H9 (cell line): ENCODE results near the gene CIB4. TPM values are rescaled to one million over a fixed set of nuclear protein-coding genes. Genes with fewer than 3 reads are reported as not detected.

Experiments
- DNase-seq: peaks from one replicate; pipeline ENCODE4 v3.0.0-alpha.2; 2017
- H2AFZ ChIP-seq: one replicate; pipeline ENCODE4 v1.6.1; 2013; ENCODE audit warnings: mild to moderate bottlenecking, low read length, control low read depth, moderate library complexity
- H2AK5ac ChIP-seq: 2 replicates; pipeline ENCODE4 v1.6.1; 2013; ENCODE audit warnings: low read length, control low read depth, mixed read lengths; ENCODE audit not compliant: insufficient read length
- H2BK120ac ChIP-seq: one replicate; pipeline ENCODE4 v1.6.1; 2013; ENCODE audit warnings: low read depth, mild to moderate bottlenecking, low read length, control low read depth, inconsistent platforms; ENCODE audit not compliant: poor library complexity, severe bottlenecking
- H2BK12ac ChIP-seq: 2 replicates; pipeline ENCODE4 v1.6.1; 2013; ENCODE audit warnings: low read length, control low read depth, mixed read lengths, low read depth; ENCODE audit not compliant: insufficient read length
- H2BK15ac ChIP-seq: 2 replicates; pipeline ENCODE4 v1.6.1; 2013; ENCODE audit warnings: low read depth, low read length, control low read depth
- H2BK20ac ChIP-seq: one replicate; pipeline ENCODE4 v1.6.1; 2013; ENCODE audit warnings: low read depth, mild to moderate bottlenecking, low read length, control low read depth, inconsistent platforms; ENCODE audit not compliant: poor library complexity, severe bottlenecking
- H2BK5ac ChIP-seq: 2 replicates; pipeline ENCODE4 v1.6.1; 2013; ENCODE audit warnings: low read length, control low read depth, mixed read lengths; ENCODE audit not compliant: insufficient read length
- H3K14ac ChIP-seq: 2 replicates; pipeline ENCODE4 v1.6.1; 2013; ENCODE audit warnings: low read length, control low read depth; ENCODE audit not compliant: insufficient read depth
- H3K18ac ChIP-seq: 2 replicates; pipeline ENCODE4 v1.6.1; 2013; ENCODE audit warnings: low read depth, mild to moderate bottlenecking, mixed read lengths, low read length, control low read depth; ENCODE audit not compliant: insufficient read length
- H3K23ac ChIP-seq: 2 replicates; pipeline ENCODE4 v1.6.1; 2013; ENCODE audit warnings: low read length, control low read depth, mixed read lengths, low read depth; ENCODE audit not compliant: insufficient read length
- H3K23me2 ChIP-seq: 2 replicates; pipeline ENCODE4 v1.6.1; 2013; ENCODE audit warnings: low read depth, mild to moderate bottlenecking, mixed read lengths, low read length, control low read depth; ENCODE audit not compliant: insufficient read length, poor library complexity, severe bottlenecking
- H3K27ac ChIP-seq: 2 replicates; pipeline ENCODE4 v1.5.1; 2013; ENCODE audit warnings: low read length, control low read depth, mixed read lengths, low read depth; ENCODE audit not compliant: insufficient read length
- H3K27me3 ChIP-seq: 2 replicates; pipeline ENCODE4 v1.6.1; 2013; ENCODE audit warnings: low read length, control low read depth, inconsistent platforms; ENCODE audit not compliant: insufficient read depth
- H3K4ac ChIP-seq: 2 replicates; pipeline ENCODE4 v1.6.1; 2013; ENCODE audit warnings: low read depth, mild to moderate bottlenecking, control low read depth, inconsistent platforms, low read length, moderate library complexity
- H3K4me1 ChIP-seq: 2 replicates; pipeline ENCODE4 v1.6.1; 2013; ENCODE audit warnings: low read length, control low read depth, inconsistent platforms; ENCODE audit not compliant: insufficient read depth
- H3K4me2 ChIP-seq: 2 replicates; pipeline ENCODE4 v1.6.1; 2013; ENCODE audit warnings: low read length, control low read depth, mixed read lengths; ENCODE audit not compliant: insufficient read length, insufficient read depth
- H3K56ac ChIP-seq: 2 replicates; pipeline ENCODE4 v1.6.1; 2013; ENCODE audit warnings: low read depth, mild to moderate bottlenecking, mixed read lengths, low read length, control low read depth; ENCODE audit not compliant: insufficient read length
- H3K79me1 ChIP-seq: 2 replicates; pipeline ENCODE4 v1.6.1; 2013; ENCODE audit warnings: low read depth, mild to moderate bottlenecking, moderate library complexity, low read length, control low read depth, inconsistent platforms; ENCODE audit not compliant: insufficient read depth, poor library complexity, severe bottlenecking
- H3K79me2 ChIP-seq: 2 replicates; pipeline ENCODE4 v1.6.1; 2013; ENCODE audit warnings: low read length, control low read depth, inconsistent platforms; ENCODE audit not compliant: insufficient read depth
- H3K9ac ChIP-seq: 2 replicates; pipeline ENCODE4 v1.6.1; 2013; ENCODE audit warnings: low read length, control low read depth, mixed read lengths; ENCODE audit not compliant: insufficient read length; ENCODE audit errors: extremely low read depth
- H3K9me3 ChIP-seq: one replicate; pipeline ENCODE4 v1.6.1; 2013; ENCODE audit warnings: low read depth, low read length, inconsistent platforms; ENCODE audit not compliant: control insufficient read depth
- H3T11ph ChIP-seq: one replicate; pipeline ENCODE4 v1.6.1; 2013; ENCODE audit warnings: mild to moderate bottlenecking, low read length, control low read depth, inconsistent platforms
- H4K20me1 ChIP-seq: one replicate; pipeline ENCODE4 v1.6.1; 2013; ENCODE audit not compliant: control insufficient read depth, insufficient read length, insufficient read depth
- H4K5ac ChIP-seq: 2 replicates; pipeline ENCODE4 v1.6.1; 2013; ENCODE audit warnings: low read depth, mild to moderate bottlenecking, mixed read lengths, low read length, control low read depth; ENCODE audit not compliant: insufficient read length
- H4K8ac ChIP-seq: replicated peaks from 2 replicates; pipeline ENCODE4 v1.6.1; 2013; ENCODE audit warnings: low read length, control low read depth, mixed read lengths, low read depth; ENCODE audit not compliant: insufficient read length
- H4K91ac ChIP-seq: 2 replicates; pipeline ENCODE4 v1.6.1; 2013; ENCODE audit warnings: low read depth, mild to moderate bottlenecking, moderate library complexity, mixed read lengths, low read length, control low read depth; ENCODE audit not compliant: insufficient read length
- H3K27ac Mint-ChIP-seq, 3 experiments: 2 replicates in 2 of 3; 3 replicates in 1 of 3; pipeline ENCODE4 v1.8.0; 2020 to 2021; ENCODE audit warnings: mixed read lengths in 3 of 3, mild to moderate bottlenecking in 1 of 3, moderate library complexity in 1 of 3
- H3K27me3 Mint-ChIP-seq: 2 replicates; pipeline ENCODE4 v1.8.0; 2021; ENCODE audit warnings: low read depth, mild to moderate bottlenecking, moderate library complexity, mixed read lengths
- H3K36me3 Mint-ChIP-seq, 3 experiments: 2 replicates in 2 of 3; 3 replicates in 1 of 3; pipeline ENCODE4 v1.8.0; 2020 to 2021; ENCODE audit warnings: low read depth in 3 of 3, mixed read lengths in 3 of 3; ENCODE audit not compliant: insufficient read depth in 1 of 3
- H3K4me1 Mint-ChIP-seq, 2 experiments: 2 replicates each; pipeline ENCODE4 v1.8.0; 2020; ENCODE audit warnings: mixed read lengths in 2 of 2
- H3K4me3 Mint-ChIP-seq, 2 experiments: 2 replicates in 1 of 2; 3 replicates in 1 of 2; pipeline ENCODE4 v1.8.0; 2020 to 2021; ENCODE audit warnings: mild to moderate bottlenecking in 2 of 2, mixed read lengths in 2 of 2, moderate library complexity in 1 of 2
- H3K9me3 Mint-ChIP-seq, 2 experiments: 2 replicates in 1 of 2; 3 replicates in 1 of 2; pipeline ENCODE4 v1.8.0; 2020; ENCODE audit warnings: mild to moderate bottlenecking in 2 of 2, mixed read lengths in 2 of 2, moderate library complexity in 1 of 2
- CTCF ChIP-seq: fragments of 200-600 bp; sonication (generic); conservative IDR thresholded peaks from 3 replicates; pipeline ENCODE4 v1.8.0; 2021; ENCODE audit warnings: antibody characterized with exemption, mild to moderate bottlenecking
- WGBS: extraction: QIAGEN DNeasy Blood & Tissue Kit; methylation state at CpG from one replicate; pipeline ENCODE4 v1.1.7; 2013; ENCODE audit warnings: missing lambda C conversion rate, low lambda C conversion rate, mixed read lengths; ENCODE audit not compliant: insufficient read length; ENCODE audit errors: extremely low coverage; 5-methylcytosine and 5-hydroxymethylcytosine counted together
- total RNA-seq: library from RNA; stranded (reverse); gene quantifications from 2 replicates; pipeline ENCODE4 v1.2.1, GENCODE V29; 2021

Gene CIB4
- total RNA-seq, 1 experiment from 2014 or later: not detected

GRCh38 chr2:26617588-26618083 lies 23.5 kb downstream of the CIB4 start:
- H3K4ac ChIP-seq: no peak overlapping the region
- H2BK120ac ChIP-seq: no peak overlapping the region
- no peak overlapping the region for H3K27ac ChIP-seq
- H3K4me2 ChIP-seq: no peak overlapping the region
- H2BK20ac ChIP-seq: no peak overlapping the region
- WGBS: no CpG with 5 or more reads among the region's 7 CpGs
- no peak overlapping the region for H4K91ac ChIP-seq
- H3K27ac Mint-ChIP-seq: no peak overlapping the region; a peak in 1 of 7 replicates
- no peak overlapping the region for H3K9ac ChIP-seq
- H3K18ac ChIP-seq: no peak overlapping the region
- peaks cover 29 to 48% of the 10 kb centered on the region in 2 experiments for H3K4me1 Mint-ChIP-seq
- no peak overlapping the region for H2BK15ac ChIP-seq
- no peaks in the 10 kb centered on the region for H4K20me1 ChIP-seq
- no peak overlapping the region for H3T11ph ChIP-seq
- DNase-seq: no peak
- no peaks in the 10 kb centered on the region; the same call in 1 of the 2 replicates for H3K4me1 ChIP-seq
- H3K9me3 ChIP-seq: no peaks in the 10 kb centered on the region
- no peaks in the 10 kb centered on the region for H3K23me2 ChIP-seq
- no peak overlapping the region for H3K56ac ChIP-seq
- no peak overlapping the region for H3K23ac ChIP-seq
- no peak overlapping the region for H2AFZ ChIP-seq
- H3K4me3 Mint-ChIP-seq: no peak overlapping the region
- peaks cover 0 to 4% of the 10 kb centered on the region in 2 experiments; a peak in 2 of 5 replicates for H3K9me3 Mint-ChIP-seq
- H3K36me3 Mint-ChIP-seq: no peaks in the 10 kb centered on the region
- H3K14ac ChIP-seq: no peak overlapping the region; the same call in 1 of the 2 replicates
- H2AK5ac ChIP-seq: no peak overlapping the region
- H3K27me3 Mint-ChIP-seq: peaks cover 76% of the 10 kb centered on the region
- H3K79me2 ChIP-seq: no peaks in the 10 kb centered on the region
- H2BK5ac ChIP-seq: no peak overlapping the region
- H4K5ac ChIP-seq: no peak overlapping the region
- H2BK12ac ChIP-seq: no peak overlapping the region
- H3K27me3 ChIP-seq: no peaks in the 10 kb centered on the region
- TF ChIP-seq CTCF: no peak
- H4K8ac ChIP-seq: no peak overlapping the region
- H3K79me1 ChIP-seq: no peaks in the 10 kb centered on the region
